ENCODE data around the gene PRICKLE1.

Gene PRICKLE1

DNA sequence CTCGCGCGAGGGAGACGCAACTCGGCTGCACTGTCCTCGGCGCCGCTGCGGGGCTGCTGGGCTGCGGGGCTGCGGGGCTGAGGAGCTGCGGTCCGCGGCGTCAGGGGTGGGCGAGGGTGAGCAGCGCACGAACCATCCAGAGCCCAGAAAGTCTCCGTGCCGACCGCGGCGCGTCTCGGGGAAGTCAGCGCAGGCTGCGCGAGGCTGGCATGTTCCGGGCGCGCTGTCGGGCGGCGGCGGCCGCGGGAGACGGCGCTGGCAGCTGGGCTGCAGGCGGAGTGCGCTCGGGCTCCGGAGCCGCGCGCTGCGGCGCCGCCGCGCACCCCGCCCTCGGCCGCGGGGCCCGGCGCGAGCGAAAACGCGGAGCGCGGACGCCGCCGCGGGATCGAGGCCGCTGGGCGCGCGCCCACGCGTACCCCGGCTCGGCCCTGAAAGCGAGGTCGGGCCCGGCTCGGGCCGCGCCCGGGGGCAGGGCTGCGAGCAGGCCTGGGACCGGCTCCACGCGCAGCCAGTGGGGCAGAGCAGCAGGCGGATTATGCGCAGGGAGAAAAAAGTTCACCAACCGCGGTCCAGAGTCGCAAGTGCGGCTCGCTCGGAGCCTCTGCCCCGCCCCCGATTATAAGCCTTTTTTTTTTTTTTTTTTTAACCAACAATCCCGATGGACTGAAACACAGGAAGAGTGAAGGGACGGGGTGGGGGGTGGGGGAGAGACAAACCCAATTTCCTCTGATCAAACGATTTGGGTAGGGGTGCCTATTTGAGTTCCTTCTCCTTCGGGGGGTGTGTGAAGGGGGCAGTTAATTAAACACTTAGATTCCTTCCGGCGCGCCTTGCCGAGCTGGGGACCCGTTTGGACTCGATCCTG is at the start of gene PRICKLE1:
Gene PRICKLE1, minus strand, starts transcription at position 282 of the 865 bp plus-strand sequence. CDS start 117,230 bp downstream, outside the sequence.
- DNase-seq (ENCODE audit: low spot score): peak; percentile 21

DNA sequence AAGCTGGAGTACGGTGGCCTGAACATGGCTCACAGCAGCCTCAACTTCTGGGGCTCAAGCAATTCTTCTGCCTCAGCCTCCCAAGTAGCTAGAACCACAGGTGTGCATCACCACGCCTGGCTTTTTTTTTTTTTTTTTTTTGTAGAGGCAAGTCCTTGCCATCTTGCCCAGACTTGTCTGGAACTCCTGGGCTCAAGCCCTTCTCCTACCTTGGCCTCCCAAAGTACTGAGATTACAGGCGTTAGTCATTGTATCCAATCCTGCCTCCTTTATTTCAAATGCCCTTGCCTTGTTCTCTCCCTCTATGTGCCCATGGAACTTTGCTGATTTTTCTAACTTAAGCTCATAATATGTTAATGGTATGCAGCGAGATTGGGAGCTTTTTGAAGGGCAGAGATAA is 49.2 kb upstream of the PRICKLE1 start:
- no peak for DNase-seq (ENCODE audit: low spot score)

DNA sequence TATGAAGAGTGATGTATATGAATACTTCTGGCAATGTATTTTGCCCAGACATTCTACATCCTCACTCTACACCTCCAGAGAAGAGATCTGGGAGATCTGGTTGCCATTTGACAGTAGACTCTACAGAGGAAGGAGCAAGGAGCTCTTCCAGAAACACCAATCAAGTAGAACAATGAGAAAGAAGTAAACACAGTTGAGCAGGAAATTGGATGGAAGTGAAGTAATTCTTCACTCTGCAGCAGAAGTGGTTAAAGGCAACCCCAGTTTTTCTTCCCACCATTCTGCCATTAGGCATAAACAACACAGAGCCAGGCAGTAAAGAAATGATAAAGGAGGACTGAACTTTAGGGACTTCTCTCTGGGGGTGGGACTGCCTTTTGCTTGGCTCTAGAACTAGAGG is 48.5 kb upstream of the PRICKLE1 start:
- DNase-seq (ENCODE audit: low spot score): no peak

DNA sequence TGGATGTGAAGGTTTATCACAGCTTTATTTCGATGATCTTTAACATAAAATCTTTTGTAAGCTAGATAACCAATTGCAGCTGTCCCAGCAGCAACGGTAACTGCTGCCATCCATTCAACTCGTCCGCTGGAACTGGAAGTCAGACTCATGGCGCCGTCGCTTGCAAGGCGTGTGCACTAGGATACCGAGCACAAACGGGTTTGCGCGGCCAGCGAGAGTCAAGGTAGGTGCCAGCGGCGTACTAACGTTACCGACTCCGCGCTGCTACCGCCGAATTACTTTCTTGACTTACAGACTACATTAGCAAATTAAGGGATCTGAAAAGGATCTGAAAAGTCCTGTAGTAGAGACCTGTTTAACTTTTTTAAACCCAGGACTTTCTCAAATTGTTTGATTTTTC is 47.4 kb upstream of the PRICKLE1 start:
- no peak for DNase-seq (ENCODE audit: low spot score)

DNA sequence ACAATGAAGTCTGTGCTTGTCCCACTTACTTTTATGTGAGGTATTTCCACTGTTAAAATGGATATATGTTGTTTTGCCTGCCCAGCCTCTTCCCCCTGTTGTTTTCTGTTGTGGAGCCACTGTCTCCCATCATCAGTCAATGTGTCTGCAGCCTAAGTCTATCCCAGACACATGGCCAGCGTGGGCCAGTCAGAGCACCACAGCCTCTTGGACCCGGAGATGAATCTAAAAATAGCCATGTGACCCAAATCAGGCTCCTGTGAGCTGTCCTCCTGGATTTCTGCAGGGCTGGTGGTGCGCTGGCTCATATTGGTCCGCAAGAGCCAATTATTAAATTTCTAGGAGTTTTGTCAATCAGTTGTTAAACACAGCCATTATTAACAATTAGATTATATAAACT is 44.0 kb upstream of the PRICKLE1 start:
- no peak for DNase-seq (ENCODE audit: low spot score)

DNA sequence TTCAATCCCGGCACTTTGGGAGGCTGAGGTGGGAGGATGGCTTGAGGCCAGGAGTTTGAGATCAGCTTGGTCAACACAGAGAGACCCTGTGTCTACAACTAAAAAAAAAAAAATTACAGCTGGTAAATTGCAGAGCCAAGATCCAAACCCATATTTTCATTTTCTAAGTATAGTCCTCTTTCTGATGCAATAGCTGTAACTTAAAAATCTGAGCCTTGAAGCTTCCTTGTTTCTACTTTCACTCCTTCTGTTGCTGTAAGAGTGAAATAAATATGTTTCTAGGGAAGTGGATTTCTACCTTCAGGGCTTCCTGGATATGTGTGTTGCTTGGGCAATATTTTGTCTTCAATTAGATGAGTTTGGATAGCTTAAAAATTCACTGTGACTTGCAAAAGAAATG is 42.0 kb upstream of the PRICKLE1 start:
- DNase-seq (ENCODE audit: low spot score): no peak

DNA sequence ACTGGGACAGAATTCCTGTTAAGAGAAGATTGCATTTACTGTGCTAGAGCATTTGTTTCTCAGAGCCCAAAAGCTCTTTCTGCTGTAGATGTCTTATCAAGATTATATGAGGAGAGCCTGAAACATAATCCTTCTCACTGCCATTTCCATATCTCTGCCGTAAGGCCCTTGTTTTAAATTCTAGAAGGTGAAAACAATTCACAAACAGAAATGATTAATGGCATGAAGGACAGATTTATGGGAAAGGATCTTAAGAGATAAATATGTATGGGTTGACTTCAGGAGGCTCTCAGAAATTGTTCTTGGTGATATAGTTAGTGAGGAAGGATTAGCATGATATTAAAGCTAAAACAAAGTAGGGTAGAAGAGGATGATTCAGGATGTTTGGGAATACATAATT is 40.8 kb upstream of the PRICKLE1 start:
- no peak for DNase-seq (ENCODE audit: low spot score)

DNA sequence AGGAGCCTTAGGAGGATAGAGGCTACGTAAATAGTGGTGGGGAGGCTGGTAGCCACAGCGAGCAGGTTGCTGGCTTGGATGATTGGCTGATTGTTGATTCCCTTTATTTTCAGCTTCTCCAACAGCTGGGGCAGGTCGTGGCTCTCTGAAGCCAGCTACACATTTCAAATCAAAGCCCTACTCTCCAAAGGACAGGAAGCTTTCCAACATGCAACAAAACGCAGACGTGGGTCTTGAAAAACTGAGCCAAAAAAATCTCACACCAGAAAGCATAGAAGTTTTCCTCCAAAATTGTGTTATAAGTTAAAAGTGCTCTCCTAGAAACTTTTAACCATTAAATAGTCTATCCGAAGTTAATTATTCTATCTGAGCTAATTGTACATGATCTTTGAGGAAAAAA is 37.6 kb upstream of the PRICKLE1 start:
- DNase-seq (ENCODE audit: low spot score): no peak

DNA sequence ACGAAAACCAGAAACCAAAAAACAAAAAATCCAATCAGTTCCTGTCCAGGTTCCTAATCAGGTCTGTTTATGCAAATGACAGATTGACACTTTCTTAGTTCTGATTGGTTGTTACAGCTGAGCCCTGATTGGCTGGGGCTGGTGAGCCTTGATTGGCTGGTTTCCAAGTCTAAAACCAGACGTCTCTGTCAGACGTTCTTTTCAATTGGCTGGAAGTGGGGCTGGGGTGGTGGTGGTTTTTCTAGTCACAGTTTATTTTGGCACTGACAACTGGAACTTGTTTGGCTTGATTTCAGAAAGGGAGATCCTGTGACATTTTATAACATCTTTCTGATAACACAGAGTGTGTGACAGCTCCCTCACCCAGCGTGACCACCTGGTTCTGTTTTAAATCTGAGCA is 36.1 kb upstream of the PRICKLE1 start:
- DNase-seq (ENCODE audit: low spot score): no peak

DNA sequence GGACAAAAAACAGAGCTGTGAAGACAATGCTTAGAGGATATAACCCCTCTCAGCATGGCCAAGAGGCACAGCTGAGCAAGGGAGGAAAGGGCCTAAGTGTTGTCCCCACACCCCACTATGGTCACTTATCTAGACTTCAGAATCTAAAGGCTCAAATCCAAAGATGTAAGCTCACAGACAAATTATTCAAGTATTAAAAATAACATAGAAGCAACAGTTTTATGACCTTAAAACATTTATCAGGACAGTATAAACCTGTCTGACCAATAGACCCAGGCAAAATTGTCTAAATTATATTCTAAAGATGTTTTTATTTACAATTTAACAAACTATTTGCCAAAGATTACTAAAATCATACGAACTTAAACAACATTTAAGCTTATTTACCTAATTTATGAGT is 28.1 kb upstream of the PRICKLE1 start:
- DNase-seq (ENCODE audit: low spot score): no peak

DNA sequence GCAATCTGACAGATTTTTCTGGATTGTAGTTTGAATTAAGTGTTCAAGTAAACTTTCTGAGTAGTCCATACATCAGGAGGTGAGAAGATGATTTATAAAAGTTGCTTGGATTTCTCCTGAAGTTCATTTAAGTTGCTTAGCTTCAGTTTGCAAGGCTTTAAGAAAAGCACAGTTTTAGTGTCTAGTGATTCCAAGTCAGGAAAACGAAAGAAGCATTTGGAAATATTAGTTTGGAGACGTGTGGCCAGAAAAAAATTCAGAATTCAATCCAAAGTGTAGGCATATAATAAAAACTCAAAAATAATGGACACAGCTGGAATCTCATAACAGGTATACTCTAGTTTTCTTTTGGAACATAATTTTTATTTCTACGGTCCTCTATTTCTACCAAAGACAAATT is 25.5 kb upstream of the PRICKLE1 start:
- no peak for DNase-seq (ENCODE audit: low spot score)

DNA sequence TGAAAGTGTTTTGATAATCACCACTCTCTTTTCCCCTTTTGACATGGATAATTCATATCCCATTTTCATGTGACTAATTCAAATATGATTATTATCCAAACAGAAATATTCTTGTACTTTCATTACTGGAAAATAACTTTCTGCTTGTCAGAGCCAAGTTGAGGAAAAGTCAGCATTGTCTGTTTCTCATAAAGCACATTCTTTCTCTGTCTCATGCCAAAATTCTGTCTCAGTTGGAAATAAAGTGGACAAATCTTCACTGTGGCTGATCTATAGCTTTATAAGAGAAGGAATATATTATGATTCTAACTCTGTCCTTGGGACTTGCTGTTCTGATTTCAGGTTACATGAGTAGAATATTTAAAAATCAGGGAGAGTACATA is 22.7 kb upstream of the PRICKLE1 start:
- no peak for DNase-seq (ENCODE audit: low spot score)

DNA sequence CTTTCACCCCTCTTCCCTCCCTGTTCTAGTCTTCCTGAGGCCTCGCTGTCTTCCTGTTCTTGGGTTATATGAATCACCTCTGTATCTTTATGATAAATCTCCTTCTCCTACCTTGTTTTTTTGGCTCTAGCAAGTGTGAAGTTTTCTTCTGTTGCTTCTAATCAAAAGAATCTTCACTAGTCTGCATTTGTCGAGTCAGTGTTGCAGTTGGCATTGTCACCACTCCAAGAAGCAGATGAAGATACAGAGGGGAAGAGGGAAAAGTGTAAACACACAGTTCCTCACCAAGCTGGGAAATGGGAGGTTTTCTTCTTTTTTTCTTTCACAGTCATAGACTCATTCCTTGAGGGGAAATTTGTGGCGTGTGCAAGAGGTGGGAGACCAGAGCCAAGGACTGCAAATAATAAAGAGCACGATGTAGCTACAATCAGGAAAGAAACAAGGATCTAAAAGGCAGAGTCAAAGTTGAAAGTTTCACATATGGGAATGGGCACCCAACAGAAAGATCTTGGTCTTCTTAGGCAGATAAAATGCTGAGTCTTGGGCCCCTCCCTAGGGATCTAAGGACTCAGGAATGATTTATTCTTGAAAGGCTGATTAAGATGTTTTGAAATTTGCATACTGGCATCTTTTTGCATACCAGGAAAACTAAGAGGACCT is 22.2 kb upstream of the PRICKLE1 start:
- no peak for DNase-seq (ENCODE audit: low spot score)

DNA sequence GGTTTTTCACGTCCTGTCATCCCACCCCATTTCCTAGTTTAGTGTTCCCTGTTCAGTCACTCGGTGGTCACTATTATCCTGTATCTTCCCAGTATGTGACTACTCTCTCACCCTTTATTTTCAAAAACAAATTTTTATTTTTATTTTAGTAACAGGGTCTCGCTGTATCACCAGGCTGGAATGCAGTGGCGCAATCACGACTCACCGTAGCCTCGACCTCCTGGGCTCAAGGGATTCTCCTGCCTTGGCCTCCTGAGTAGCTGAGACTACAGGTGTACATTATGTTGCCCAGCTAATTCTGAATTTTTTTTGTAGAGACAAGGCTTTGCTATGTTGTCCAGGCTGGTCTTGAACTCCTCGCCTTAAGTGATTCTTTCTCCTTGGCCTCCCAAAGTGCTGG is 20.1 kb upstream of the PRICKLE1 start:
- DNase-seq (ENCODE audit: low spot score): no peak

DNA sequence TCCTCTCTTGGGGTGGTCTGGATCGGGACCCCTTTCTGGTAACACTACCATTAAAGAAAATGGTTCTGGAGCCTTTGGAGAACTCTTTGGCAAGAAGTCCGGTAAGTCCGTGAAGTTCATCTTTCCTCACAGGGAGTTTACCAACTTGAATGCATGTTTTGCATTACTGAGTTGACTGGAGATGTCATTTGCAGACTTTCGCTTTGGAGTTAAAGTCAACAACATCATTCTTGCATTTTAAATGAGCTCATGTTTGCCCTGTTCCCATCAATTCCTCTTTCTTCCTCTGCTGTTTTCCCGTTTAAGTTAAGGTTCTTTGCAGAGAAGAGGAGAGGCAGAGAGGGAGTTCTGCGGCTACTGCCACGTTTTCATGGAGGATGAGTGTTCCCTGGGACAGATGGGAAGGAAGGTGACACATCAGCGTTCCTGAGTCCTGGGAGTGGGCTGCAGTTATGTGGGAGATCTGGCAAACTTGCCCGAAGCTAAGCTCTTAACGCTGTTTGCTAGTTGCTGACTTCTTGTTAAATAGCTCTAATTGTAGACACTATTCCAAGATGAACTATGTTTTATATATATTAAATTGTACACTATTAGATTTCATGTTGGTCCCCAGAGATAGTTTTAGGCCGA is 18.8 kb upstream of the PRICKLE1 start:
- DNase-seq (ENCODE audit: low spot score): peak; percentile 26

DNA sequence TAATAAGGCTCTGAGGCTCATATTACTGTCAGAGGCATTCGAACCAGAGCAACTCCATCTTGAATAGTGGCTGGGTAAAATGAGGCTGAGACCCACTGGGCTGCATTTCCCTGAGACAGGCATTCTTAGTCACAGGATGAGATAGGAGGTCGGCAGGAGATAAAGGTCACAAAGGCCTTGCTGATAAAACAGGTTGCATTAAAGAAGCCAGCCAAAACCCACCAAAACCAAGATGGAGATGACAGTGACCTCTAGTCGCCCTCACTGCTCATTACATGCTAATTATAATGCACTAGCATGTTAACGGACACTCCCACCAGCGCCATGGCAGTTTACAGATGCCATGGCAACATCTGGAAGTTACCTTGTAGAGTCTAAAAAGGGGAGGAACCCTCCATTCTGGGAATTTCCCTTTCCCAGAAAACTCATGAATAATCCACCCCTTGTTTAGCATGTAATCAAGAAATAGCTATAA is 18.1 kb upstream of the PRICKLE1 start:
- DNase-seq (ENCODE audit: low spot score): no peak

DNA sequence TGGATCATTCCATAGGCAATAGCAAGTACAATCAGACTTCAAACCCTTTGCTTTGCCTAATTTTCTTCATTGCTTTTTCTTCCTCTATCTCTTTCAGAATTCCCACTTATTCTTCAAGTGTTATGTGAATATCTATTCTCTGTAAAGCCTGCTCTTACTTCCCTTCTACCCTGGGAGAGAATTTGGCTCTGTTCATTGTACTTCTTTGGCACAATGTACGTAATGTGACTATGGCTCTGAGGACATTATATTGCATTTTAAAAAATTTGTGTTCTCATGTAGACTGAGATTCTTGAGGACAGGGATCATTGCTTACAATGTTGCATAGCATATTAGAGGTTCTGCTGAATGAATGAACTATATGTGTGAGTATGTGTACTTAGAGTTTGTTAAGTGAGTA is 16.9 kb upstream of the PRICKLE1 start:
- no peak for DNase-seq (ENCODE audit: low spot score)

DNA sequence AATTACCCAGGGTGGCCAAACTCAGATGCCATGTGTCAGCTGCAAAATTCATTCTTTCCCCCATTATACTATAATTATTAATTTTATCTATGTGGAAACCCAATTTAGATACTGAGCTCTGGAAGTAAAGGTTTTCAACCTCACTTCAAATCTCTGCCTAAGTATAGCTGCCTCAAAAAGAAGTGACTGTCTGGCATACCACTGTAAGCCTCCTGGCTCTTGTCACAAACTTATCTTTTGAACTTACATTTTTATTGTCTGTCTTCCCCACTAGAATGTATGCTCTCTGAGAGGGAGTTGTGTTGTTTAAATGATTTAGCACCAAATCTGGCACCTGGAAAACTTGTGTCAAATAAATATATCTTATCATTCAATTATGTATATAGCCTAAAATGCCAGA is 16.1 kb upstream of the PRICKLE1 start:
- DNase-seq (ENCODE audit: low spot score): no peak

DNA sequence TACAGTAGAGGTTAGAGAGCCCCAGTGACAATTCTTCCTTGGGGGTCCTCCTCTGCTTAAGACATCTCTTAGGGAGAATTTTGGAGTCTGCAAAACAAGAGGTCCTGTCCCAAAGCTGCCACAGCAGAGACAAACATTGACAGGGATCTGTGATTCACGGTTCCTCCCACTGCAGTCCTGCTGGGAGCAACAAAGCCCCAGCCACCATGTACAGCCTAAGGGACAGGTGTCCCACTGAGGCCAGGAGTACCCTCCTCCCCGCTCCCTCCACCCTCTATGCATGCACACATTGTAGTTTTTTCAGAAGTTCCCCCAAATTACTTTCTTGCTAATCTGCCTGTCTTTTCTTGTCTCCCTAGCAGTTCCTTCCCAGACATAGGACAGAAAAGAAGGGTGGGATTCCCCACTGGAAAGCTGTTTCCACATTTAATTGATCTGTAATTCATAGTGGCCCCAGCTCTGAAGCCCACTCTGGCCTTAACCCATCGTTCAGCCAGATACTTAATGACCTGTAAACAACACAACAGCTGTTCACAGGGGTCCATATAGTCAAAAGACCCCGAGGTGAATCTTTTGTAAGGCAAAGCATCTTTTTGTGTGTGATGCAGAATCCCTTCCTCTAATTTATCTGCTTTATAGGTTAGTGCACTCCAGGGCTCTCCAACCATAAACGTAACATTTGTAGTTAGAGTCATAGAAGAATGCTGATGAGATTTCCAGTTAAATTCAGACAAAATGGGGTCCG is 13.9 kb upstream of the PRICKLE1 start:
- no peak for DNase-seq (ENCODE audit: low spot score)

DNA sequence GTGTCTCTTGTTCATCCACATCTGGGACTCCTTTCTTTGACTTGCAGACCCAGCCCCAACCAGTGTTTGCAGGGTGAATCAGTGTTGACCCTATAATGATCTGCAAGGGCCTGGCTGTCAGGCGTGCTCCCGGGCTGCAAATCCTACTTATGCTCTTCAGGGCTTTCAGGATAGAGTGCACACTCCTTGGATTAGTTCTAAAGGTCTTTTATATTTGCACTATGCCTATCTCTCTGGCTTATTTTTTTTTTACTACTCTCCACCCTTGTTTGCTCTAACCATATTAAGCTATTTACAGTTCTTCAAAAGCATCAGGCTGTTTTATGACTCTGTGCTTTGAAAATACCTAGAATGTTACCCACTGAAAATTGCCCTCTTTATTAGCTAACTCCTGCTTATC is 4.3 kb upstream of the PRICKLE1 start:
- no peak for DNase-seq (ENCODE audit: low spot score)

DNA sequence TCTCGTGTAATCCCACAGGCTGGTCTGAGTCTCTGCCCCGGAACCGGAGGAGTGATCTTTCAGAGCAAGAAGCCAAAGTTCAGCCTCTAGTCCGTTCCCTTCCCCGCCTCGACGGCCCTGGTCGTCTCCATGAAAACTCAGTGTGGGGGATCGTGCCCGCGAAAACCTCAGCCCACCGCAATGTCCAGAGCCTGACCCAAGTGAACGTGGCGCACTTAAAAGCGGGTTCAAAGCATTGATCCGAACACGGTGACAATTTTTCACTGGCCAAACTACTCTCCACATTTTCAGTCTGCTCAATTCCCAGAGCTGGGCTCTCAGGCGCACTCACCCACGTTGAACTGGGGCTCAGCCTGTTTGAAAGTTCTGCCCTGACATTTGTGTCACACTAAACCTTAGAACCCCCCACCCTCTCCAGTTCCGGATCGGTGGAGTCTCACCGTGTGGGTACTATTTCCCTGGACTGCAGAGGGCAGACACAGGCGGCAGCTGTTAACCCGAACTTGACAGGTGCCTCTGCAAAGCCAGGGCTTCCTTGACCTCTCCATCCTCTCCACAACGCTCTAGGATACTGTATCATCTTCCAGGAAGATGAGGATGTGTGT is 886 bp upstream of the PRICKLE1 start:
- DNase-seq (ENCODE audit: low spot score): peak; percentile 12

Data from Ammon's horn (tissue), 1 donor.